Measurements from ENCODE around the gene DPH7.
A peak's percentile ranks its signal among the peaks of the same experiment; 100 is the strongest.
"Not testable (repeated sequence)": the region's sequence is repeated elsewhere in the genome, so short reads cannot be mapped to it uniquely, and the experiment has no call there.

DPH7 gene

DNA sequence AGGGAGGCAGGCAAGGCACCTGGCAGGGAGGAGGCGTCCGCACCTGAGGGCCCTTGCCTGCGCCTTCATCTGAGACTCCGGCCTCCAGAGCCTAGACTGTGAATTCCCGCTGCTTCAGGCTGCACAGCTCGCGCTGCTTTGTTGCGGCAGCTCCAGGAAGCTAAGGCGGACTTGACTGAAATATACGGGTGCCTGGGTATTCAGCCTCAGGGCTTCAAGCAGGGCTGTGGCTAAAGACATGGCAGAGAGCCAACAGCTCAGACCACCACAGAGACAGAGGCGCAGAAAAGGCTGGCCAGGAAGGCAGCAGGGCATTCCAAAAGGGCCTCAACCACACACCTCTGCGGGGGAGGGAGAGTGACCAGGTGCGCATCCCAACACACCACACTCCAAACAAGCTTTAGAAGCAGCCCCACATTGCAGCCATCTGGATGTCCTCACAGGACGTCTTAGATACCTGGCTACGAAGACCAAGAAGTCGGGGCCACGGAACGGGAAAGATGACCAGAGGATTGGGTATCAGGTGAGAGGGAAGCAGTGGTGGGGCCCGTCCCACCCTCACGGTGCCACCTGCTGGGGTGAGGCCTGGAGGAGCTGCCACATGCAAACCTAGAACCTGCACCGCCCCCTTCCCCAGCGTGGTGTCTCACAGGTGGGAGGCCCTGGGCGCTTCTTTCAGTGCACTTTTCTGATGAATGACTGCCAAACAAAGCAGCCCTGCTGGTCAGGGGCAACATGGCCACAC lies 1.7 kb upstream of the DPH7 start:
- DNase-seq (ENCODE audit: low spot score): no peak

DNA sequence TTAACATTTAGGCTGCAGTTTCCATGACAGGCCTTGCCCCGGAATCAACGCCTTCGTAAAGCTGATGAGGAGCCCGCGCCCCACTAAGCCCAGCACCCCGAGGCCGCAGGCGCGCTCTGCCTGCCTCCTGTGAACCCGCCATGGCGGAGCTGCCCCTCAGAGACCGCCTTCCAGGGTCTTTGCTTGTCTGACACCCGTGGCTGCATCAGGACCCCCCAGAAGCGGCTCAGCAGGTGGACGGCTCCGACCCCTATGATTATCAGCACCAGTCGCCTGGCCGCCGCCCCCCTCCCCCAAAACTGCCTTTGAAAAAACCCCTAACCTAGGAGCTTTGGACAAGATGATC lies 507 bp upstream of the DPH7 start:
- peak; percentile 30 for DNase-seq (ENCODE audit: low spot score)

DNA sequence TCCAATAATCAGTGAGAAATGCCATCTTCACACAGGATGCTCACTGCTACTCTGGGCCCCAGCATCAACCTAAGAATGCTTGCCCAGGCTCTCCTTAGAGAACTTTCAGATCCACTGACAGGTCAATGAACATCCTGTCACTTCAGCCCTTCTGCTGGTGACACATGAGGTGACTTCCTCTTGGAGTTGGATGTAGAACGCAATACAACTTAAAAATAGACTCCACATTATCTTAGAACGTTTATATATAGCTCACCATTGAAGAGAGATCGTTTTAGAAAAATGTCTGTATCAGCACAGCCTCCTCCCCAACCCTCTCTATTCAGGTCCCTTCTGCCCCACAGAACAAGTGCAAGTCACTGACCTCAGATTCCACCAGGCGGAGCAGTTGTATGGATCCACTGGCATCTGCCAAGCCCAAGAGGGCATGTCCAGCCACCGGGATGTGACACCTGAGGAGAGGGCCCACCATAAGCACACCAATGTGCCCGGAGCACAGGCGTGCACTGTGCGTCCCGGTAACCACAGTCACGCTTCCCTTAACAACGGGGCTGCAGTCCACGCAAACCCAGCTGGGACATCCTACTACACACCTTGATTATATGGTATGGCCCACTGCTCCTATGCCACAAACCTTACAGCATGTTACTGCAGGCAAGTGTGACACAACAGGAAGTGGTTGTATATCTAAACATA lies 2.9 kb downstream of the DPH7 start:
- no peak for DNase-seq (ENCODE audit: low spot score)

DNA sequence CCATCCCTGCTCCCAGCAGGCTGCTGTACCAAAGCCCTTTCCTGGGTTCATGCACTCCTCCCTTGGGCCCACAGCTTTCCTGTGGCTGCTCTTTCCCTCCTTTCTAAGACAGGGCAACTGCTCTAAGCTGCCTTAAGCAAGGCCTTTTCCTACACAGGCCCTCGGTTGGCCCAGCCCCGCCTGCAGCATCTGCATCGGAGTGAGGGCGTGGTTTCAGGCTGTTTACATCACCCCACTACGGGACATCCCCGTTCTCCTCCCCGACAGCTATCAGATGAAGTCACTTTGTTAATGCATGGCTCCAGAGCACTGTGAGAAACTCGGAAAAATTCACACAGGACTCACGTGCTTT lies 3.4 kb downstream of the DPH7 start:
- DNase-seq (ENCODE audit: low spot score): no peak

DNA sequence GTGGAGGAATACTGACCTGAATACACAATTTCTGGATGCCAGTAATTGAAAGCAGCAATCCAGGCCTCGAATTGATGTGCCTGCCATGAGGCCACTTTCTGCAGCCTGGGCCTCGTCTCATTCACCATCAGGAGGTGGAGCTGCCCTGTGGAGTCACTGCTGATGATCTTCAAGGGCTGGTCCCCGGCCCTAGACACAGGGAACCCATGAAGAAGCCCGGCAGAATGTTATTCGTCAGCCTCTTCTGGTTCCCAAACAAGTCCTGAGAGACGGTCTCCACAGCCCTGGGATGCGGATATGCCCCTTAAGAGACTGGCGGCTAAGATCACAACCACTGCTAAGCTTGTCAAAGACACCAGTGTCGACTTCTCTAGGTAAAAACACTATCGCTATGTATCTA lies 4.5 kb downstream of the DPH7 start:
- no peak for DNase-seq (ENCODE audit: low spot score)

DNA sequence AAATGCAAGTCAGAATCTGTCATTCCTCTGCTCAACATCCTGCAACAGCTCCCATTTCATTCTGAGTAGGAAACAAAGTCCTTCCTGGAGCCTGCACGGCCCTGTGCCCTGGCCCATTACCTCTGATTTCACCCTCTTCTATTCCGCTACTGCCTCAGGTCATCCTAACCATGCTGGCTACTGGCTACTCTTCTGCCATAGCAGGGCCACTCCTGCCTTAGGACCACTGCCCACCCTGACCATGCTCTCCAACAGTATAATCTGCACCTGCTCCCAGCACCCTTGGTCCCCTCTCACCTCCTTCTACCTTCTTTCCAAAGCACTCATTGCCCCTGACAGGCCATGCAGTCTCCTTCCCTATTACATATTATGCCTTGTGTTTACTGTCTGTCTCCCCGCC lies 8.2 kb downstream of the DPH7 start:
- DNase-seq (ENCODE audit: low spot score): no peak

DNA sequence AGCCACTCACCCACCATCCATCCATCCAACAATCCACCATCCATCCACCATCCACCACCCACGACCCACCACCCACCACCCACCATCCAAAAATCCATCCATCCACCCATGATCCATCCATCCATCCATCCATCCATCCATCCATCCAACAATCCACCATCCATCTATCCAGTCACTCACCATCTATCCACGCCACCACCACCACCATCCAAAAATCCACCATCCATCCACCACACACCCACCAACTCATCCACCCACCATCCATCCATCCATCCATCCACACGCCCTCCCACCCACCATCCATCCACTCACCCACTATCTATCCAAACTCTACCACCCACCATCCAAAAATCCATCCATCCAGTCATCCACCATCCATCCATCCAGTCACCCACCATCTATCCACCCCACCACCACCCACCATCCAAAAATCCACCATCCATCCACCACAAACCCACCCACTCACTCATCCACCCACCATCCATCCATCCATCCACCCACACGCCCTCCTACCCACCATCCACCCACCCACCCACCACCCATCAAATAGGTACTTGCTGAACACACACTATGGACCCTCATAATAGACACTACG lies 9.0 kb downstream of the DPH7 start:
- no peak for DNase-seq (ENCODE audit: low spot score)

DNA sequence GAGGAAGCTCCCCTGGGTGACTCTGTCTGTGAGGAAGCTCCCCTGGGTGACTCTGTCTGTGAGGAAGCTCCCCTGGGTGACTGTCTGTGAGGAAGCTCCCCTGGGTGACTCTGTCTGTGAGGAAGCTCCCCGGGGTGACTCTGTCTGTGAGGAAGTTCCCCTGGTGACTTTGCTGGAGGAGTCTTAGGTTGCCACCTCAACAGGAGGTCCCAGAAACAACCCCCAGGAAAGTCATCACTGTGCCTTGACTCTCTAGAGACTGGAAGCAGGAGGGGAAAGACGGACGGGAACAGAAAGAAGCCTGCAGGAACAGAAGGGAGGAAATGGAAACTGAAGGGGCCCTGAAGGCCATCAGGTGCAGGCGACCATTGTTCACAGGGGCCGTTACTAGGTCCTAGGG lies 10.3 kb downstream of the DPH7 start:
- not testable (repeated sequence) for DNase-seq (ENCODE audit: low spot score)

DNA sequence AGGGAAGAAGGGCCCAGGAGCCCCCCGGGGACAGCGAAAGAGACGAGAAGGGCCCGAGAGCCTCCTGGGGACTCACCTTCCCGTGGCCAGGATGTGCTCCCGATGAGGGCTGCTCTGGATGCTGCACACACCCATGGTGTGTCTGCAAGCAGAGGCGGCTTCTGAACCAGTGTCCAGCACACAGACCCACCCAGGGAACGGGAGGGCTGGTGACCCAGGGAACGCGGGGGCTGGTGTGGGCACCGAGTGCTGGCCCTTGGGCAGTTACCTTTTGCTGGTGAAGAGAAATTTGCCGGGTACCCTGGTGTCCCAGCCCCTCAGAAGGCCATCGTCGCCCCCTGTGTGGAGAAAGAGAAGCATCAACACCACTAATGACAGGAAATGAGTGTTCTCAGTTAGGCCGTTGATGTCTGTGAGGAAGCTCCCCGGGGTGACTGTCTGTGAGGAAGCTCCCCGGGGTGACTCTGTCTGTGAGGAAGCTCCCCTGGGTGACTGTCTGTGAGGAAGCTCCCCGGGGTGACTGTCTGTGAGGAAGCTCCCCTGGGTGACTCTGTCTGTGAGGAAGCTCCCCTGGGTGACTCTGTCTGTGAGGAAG lies 13.8 kb downstream of the DPH7 start:
- DNase-seq (ENCODE audit: low spot score): no peak

DNA sequence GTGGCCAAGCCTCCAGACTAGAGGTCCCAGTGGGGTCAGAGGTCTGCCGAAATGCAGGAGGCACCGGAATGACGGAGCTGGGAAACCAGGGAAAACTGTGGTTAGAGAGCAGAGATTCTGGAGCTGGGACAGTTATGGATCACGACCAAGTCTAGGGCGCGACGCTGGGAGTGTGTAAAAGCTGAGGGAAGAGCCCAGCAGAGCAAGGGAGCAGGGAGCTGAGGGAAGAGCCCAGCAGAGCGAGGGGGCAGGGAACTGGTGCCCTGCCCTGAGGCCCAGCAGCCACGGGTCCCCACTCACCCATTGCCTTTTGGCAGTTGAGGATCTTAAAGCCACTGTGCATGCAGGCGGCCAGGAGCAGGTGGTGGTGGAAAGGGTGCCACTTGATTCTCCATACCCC lies 14.6 kb downstream of the DPH7 start:
- DNase-seq (ENCODE audit: low spot score): no peak

DNA sequence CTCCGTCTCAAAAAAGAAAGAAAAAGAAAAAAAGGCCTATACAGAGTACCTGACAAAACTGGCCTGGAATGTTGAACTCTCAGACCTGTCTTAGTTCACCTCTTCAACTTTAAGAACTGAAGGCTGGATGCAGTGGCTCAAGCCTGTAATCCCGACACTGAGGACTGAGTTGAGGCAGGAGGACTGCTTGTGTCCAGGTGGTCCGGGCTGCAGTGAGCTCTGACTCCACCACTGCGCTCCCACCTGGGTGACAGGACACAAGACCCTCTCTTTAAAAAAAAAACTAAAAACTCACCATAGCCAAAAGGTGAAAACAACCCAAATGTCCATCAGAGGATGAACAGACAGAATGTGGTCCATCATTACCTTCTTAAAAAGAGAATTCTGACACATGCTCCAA lies 20.6 kb downstream of the DPH7 start:
- no peak for DNase-seq (ENCODE audit: low spot score)

DNA sequence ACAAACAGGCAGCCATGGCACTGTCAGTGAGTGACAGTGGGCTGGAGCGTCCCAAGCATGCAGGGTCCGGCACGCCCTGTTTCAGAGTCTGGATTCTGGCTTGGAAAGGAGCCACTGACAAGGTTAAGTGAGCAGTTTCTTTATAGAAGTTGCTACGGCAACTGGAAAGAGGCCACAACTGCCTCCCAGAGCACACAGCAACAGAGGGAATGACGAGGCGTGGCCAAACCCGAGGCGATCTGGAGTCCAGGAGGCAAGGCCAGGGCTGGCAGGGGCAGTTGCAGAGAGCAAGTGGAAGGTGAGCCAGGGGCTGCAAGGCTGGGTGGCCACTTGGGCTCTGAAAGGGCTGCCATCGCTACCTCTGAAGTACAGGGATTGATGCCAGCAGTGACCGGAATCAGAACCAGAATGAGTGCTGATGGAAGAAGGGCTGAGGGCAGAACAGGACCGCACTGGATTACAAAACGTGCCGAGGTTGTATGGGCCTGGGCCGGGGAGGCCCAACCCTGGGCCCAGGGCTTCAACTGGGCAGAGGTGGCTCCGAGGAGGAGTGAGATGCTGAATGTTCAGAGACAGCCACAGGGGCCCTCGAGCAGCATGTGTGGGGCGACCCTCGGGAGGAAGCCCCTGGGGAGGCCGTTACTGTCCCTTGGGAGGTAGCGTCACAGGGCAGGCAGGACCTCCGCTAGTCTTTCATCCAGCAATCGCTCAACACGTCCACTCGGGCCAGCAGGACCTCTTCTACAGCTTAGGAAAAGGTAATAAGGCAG lies 22.5 kb downstream of the DPH7 start:
- no peak for DNase-seq (ENCODE audit: low spot score)

DNA sequence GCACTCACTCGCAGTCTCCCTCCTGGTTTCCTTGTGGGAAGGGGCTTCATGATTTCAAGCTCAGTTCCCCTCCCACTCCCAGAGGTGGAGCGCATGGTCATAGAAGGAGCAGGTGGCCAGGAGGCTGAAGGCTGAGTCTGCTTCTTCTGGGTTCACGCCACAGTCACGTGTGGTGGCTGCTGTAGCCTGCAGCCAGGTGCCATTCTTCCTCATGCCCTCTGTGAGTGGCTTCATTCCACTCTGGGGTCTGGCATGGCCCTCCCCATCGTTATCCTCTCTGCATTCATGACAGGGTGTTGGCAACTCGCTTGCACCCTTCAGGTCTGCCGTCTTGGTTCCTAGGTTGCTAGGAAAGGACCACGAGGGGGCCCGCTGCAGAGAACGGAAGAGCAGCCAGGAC lies 23.5 kb downstream of the DPH7 start:
- no peak for DNase-seq (ENCODE audit: low spot score)

DNA sequence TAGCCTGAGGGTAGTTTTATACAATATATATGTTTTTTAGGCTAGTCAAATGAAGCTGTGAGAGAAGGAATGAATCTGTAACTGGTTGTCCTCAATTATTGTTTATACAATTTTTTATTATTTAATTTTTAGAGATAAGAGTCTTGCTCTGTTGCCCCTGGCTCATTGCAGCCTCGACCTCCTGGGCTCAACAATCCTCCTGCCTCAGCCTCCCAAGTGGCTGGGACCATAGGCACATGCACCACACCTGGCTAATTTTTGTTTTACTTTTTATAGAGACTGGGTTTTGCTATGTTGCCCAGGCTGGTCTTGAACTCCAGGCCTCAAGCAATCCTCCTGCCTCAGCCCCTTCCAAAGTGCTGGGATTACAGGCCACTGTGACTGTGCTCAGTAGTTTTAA lies 24.4 kb downstream of the DPH7 start:
- no peak for DNase-seq (ENCODE audit: low spot score)

DNA sequence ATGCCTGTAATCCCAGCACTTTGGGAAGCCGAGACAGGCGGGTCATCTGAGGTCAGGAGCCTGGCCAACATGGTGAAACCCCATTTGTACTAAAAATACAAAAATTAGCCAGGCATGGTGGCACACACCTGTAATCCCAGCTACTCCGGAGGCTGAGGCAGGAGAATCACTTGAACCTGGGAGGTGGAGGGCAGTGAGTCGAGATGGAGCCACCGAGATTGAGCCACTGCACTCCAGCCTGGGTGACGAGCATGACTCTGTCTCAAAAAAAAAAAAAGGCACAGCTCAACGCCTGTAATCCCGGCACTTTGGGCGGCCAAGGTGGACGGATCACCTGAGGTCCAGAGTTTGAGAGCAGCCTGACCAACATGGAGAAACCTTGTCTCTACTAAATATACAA lies 25.1 kb downstream of the DPH7 start:
- not testable (repeated sequence) for DNase-seq (ENCODE audit: low spot score)

DNA sequence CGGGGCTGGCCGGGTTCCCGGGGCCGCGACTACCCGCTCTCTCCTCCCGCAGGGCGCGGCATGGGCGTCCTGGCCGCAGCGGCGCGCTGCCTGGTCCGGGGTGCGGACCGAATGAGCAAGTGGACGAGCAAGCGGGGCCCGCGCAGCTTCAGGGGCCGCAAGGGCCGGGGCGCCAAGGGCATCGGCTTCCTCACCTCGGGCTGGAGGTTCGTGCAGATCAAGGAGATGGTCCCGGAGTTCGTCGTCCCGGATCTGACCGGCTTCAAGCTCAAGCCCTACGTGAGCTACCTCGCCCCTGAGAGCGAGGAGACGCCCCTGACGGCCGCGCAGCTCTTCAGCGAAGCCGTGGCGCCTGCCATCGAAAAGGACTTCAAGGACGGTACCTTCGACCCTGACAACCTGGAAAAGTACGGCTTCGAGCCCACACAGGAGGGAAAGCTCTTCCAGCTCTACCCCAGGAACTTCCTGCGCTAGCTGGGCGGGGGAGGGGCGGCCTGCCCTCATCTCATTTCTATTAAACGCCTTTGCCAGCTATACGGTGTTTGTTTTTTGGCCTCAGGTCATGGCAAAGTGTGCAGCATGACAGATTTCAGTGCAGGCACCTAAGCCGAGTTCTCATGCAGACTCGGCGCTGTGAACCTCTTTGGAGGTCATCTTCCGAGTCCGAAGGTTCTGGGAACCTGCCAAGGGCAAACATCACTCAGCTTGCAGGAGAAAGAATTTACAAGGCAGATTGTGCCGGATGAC lies 26.5 kb downstream of the DPH7 start:
- peak; percentile 43 for DNase-seq (ENCODE audit: low spot score)

DNA sequence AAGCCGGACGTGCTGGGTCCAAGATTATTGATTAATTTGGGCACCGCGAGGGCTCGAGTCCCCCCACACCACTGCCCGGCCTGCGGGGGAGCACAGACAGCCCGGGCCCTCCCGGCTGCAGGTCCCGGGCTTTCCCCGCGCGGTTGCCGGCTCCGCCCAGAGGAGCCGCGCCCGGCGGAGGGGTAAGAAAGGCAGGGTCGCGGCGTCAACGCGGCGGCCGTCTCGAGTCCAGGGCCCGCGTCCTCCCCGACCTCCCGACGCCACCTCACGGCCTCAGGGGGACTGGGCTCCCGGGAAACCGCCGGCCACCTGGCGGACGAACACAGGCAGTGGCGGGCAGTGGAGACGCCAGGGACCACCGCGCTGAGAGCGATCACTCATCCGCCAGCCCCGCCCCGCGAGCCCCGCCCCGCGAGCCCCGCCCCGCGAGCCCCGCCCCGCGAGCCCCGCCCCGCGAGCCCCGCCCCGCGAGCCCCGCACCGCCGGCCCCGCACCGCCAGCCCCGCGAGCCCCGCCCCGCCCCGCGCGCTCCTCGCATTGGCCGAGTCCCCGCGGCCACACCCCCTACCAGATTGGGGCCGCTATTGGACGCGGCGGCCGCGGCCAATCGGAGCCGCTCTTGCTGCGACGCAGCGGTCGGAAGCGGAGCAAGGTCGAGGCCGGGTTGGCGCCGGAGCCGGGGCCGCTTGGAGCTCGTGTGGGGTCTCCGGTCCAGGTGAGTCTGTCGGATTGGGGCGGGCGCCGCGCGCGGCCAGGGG lies 27.3 kb downstream of the DPH7 start, which contains the start of gene MRPL41:
TSS of gene MRPL41 (plus strand) at position 616 of the 758 bp plus-strand sequence. CDS start 203 bp downstream, outside the sequence.
- DNase-seq (ENCODE audit: low spot score): peak; percentile 99

DNA sequence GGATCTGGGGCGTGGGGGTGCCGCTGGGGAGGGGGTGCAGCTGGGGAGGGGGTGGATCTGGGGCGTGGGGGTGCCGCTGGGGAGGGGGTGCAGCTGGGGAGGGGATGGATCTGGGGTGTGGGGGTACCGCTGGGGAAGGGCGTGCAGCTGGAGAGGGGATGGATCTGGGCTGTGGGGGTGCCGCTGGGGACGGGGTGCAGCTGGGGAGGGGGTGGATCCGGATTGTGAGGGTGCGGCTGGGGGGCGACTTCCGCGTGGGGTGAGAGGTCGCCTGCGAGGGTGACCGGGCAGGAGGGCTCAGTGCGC lies 27.8 kb downstream of the DPH7 start:
- DNase-seq (ENCODE audit: low spot score): not testable (repeated sequence)

DNA sequence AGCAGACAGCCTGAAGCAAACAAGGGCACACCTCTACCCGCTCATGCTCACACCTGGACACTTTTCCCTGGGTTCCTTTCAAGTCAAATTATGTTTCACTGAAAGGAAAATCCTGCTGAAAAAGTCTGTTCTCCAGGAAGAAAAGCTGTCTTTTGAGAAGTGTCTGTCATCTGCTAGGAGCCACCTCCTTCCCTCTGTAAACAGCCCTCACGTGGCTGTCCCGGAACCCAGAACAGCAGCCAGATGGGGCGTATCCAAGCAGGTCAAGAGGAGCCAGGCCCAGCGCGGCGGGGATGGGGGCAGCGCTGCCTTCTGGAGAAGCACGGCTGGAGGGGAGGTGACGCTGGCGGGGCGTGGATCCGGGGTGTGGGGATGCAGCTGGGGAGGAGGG lies 28.5 kb downstream of the DPH7 start, which contains the start of gene PNPLA7:
TSS of gene PNPLA7 (minus strand) at position 172 of the 391 bp plus-strand sequence. CDS start 205 bp downstream, outside the sequence.
- DNase-seq (ENCODE audit: low spot score): peak; percentile 88

DNA sequence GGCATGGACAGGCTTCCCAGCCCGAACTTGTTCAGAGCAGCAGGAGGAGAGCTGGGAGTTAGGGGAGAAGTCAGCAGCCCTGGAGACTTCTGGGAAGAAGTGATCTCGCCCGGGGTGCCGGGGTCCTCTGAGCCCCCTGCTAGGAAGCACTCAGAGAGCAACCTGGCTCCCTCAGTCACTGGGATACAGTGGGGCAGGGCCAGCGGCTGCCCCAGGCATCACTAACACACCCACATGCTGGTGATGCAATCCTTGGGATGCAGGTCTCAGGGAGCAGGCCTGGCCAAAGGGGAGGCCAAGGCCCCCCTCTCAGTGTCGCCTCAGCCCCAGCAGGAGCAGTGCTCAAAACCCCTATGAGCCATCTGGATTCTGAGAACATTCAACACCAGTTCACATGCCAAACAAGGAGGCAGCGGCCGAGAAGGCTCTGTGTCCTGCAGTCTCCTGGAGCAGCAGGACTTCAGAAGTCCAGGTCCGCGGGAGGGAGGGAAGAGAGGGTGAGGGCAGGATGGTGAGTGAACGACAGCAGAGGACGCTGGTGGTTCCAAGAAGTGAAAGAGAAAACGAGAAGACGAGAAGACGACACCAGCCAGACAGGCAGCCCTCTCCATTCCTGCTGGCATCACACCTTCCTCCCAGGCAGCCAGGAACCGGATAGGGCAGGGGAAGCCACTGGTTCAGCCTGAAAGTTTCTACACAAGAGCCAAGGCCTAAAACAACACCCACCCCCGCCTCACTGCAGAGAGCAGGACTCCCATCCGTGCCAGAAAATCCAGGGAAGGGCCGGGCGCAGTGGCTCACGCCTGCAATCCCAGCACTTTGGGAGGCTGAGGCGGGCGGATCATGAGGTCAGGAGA lies 30.8 kb downstream of the DPH7 start:
- no peak for DNase-seq (ENCODE audit: low spot score)
